ENCODE results near the gene ZNF577. TPM values are rescaled to one million over a fixed set of nuclear protein-coding genes. Genes with fewer than 3 reads are reported as not detected.

The ZNF577 gene
- total and polyA plus RNA-seq, 2 of the 4 experiments (the other 2 are of a cell fraction), result 2.9 to 5.8 TPM

DNA sequence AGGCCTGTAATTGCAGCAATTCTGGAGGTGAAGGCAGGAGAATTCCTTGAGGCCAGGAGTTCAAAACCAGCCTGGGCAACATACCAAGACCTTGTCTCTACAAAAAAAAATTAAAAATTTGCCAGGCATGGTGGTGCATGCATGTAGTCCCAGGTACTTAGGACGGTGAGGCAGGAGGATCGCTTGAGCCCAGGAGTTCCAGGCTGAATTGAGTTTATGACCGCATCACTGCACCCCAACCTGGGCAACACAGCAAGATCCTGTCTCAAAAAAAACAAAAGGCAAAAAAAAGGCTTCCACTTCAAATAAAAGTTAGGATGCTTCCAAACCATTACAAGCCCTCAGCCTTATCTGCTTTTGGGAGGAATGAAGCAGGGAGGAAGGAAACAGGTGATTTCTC lies 5.2 kb downstream of the ZNF577 start:
- no CpG with 5 or more reads among the region's 3 CpGs for WGBS, 2 experiments (ENCODE audit: extremely low coverage in 2 of 2, insufficient read length in 1 of 2)
- Histone ChIP-seq H3K9me1 (ENCODE audit: insufficient read depth, low read length) (no peaks in the 10 kb centered on the region), H4K8ac (ENCODE audit: low read depth in 2 of 2, low read length in 2 of 2) (no peak overlapping the region), H3K36me3 (ENCODE audit: control insufficient read depth, insufficient read depth, low read length) (peaks cover 4% of the 10 kb centered on the region; the same call in 1 of the 2 replicates), H4K20me1 (ENCODE audit: insufficient read depth, low read length) (no peaks in the 10 kb centered on the region), H3K9ac (ENCODE audit: low read depth, low read length) (no peak overlapping the region), H2BK20ac (ENCODE audit: low read depth, low read length) (no peak overlapping the region), H3K4me3 (ENCODE audit: insufficient read depth, low read depth, low read length) (no peak overlapping the region), H4K5ac (ENCODE audit: low read depth, low read length) (no peak overlapping the region), H2BK120ac (ENCODE audit: low read depth, low read length) (no peak overlapping the region), H3K4me1 (ENCODE audit: control insufficient read depth, insufficient read depth, low read length) (no peaks in the 10 kb centered on the region), H3K14ac (replicated peaks; ENCODE audit: low read depth, low read length) (no peak overlapping the region), H3K4me2 (ENCODE audit: low read depth, low read length) (no peak overlapping the region), H2AK5ac (ENCODE audit: low read depth, low read length) (no peak overlapping the region), H3K27me3 (ENCODE audit: control insufficient read depth, insufficient read depth, low read length) (no peaks in the 10 kb centered on the region), H2AK9ac (replicated peaks; ENCODE audit: low read depth, low read length, poor library complexity) (no peak overlapping the region), H2AFZ (replicated peaks; ENCODE audit: low read length, poor library complexity) (no peak overlapping the region), H2BK15ac (ENCODE audit: low read depth, low read length) (no peak overlapping the region), H3K9me3 (ENCODE audit: control insufficient read depth, insufficient read depth, low read length) (0 out of 2 replicates have a peak, but pooled peaks cover 4% of the 10 kb centered on the region), H3K79me1 (ENCODE audit: low read depth in 1 of 2, low read length in 2 of 2) (peaks cover 0 to 5% of the 10 kb centered on the region in 2 experiments; a peak in 1 of 4 replicates), H3K18ac (ENCODE audit: low read depth, low read length) (no peak overlapping the region), H3K56ac (ENCODE audit: extremely low read depth, insufficient read depth, low read length) (no peak overlapping the region), H3K4ac (ENCODE audit: low read depth, low read length) (no peak overlapping the region), H4K91ac (ENCODE audit: insufficient read depth, low read depth, low read length) (no peak overlapping the region), H3K23ac (ENCODE audit: low read depth, low read length) (no peak overlapping the region), H3K27ac (ENCODE audit: insufficient read depth, low read length) (no peak overlapping the region), H2BK5ac (ENCODE audit: low read depth, low read length, poor library complexity, severe bottlenecking) (no peak overlapping the region)
- dilution Hi-C loops (cut with HindIII; ENCODE audit: low sequenced_read_pairs, unreplicated experiment), result no loop called here
- no TSS peak for BruUV-seq (replicated peaks)
- ChIA-PET POLR2A (ENCODE audit: unreplicated experiment) (no interaction called here), CTCF (no interaction called here)
- ATAC-seq (ENCODE audit: low read depth), result no peak
- intact Hi-C loops (cut with micrococcal nuclease), result no loop called here
- in situ Hi-C loops (cut with MboI; ENCODE audit: low sequenced_read_pairs), result no loop called here
- TF ChIP-seq SMC3 (IDR thresholded peaks at IDR 0.05; ENCODE audit: low read depth, low read length), result no peak
- DNase-seq, result no peak

Data from IMR-90 (cell line).